GM18520 (cell line): Measurements from ENCODE around the gene RERG.

ENCODE experiments used
- ATAC-seq: cut with Tn5 transposase; IDR thresholded peaks from one replicate; pipeline ENCODE4 v1.9.1; 2021; ENCODE audit not compliant: unreplicated experiment

RERG gene

GRCh38 chr12:15192720-15193119, 28.5 kb downstream of the RERG start:
- no peak for ATAC-seq

DNA sequence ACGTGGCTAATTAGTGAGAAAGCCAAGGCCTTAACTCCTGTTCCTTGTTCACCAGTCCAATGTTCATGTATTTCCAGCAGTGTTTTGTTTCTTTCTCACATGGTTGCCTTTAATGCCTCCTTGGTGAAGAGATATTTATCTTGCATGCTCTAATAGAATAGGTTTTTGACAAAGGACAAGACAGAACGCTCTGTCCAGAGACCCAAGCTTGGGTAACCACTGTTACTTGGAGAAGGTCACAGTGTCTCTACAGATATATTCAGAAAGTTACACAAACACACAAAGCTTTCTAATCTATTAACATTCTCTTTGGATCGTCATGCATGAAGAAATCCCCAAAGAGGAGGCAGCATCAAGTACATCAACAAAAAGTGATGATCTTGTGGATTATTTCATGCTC, 33.1 kb downstream of the RERG start:
- ATAC-seq: no peak

DNA sequence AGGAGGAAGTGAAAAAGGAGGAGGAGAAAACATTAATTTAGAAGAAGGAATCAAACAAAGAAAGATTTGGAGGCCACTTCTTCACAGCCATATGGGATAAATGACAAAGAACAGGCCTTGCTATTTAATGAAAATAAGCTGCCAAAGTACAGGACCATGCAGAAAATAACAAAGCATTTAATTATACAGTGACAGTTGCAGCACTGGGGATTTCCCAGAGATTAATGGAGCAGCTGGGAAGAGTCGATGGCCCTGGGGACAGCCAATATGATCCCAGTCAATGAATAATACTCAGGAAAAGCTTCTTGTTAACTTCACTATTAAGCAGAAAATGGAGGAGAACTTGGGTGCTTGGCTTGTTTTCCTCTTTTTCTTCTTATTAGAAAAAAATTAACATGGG, 34.6 kb downstream of the RERG start:
- no peak for ATAC-seq

GRCh38 chr12:15184484-15184883, 36.7 kb downstream of the RERG start:
- ATAC-seq: no peak

DNA sequence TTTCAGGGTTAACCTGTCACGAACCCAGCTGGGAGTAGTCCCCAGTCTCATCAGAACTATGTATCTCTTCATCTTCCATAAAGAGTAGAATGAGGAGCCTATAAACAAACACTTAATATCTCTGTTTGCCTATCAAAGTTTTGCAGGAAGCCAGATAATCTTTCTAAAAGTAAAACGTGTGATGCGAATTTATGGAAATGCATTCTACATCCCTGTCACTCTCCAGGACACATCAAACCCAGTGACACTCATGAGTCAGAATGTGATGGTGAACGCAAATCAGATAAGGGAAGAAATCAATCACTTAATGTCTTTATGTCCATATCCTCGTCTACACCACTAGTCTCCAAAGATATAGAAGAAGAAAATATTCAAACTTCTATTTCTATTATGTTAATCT, 37.4 kb downstream of the RERG start:
- ATAC-seq: no peak

DNA sequence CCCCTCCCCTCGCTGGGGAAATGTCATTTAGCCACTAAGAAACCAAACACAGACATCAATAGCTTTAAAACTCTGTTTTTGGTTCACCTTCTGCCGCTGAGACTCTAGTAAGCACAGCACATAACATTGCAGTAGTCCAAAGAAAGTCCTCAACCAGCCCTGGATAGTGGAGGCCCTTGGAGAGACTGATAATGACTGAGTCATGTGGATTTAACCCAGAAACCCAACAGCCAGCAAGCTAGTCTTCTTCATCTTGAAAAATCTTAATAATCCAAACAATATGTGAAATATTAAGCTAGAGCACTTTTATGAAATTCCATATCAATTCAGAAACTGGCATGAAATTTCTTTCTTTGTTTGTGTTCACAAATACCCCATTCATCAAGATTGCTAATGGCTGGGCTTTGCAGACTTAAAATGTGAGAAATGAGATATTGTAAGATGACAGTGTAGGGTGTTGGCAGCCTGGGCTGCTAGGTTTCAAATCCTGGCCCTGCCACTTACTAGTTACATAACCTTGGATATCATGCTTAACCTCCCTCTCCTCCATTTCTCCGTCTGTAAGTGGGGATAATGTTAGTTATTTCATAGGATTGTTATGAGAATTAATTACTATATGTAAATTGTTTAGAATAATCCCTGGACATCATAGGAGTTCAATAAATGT, 40.1 kb downstream of the RERG start:
- no peak for ATAC-seq

DNA sequence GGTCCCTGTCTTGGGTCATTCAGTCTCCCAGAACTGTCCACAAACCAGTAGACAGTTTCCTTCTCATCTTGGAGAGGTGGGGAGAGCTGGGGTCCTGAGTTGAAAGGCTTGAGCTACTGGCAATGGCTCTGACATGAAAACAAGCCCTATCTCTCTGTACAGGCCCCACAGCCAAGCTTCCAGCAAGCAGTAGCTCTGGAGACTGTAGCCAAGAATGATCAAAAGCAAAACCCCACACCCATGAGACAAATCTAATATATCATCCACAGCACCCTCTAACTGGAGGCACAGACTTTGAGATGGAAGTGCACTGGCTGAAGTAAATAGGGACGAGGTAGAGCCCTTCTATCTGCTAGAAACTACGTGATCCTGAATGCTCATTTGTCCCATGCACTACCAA, 40.9 kb downstream of the RERG start:
- no peak for ATAC-seq

DNA sequence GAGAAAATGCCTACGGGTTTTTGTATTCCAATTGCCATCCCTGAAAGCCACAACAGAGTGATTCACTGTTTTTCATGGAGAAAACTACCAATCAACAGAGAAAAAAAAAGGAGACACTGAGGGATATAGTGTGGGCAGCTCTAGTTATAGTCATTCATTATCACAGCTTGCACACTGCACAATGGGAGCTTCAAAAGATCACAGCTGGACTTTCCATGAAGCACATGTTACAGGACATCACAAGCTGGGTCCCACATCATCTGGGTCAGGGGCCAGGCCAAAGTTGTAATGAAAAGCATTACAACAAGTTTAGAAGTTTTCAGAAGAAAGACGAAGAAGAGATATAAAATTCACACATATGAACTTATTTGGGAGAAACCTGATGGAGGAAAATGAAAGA, 41.5 kb downstream of the RERG start:
- ATAC-seq: no peak

DNA sequence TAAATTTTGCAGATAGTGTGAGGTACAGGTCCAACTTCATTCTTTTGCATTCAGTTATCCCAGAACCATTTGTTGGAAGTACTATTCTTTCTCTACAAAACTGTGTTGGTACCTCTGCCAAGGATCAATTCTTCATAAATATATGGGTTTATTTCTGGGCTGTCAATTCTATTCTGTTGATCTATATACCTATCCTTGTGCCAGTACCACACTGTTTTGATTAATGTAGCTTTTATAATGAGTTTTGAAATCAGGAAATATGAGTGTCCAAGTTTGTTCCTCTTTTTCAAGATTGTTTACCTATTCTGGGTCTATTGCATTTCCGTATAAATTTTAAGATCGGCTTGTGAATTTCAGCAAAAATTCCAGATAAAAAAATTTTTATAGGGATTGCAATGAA, 48.1 kb downstream of the RERG start:
- no peak for ATAC-seq

DNA sequence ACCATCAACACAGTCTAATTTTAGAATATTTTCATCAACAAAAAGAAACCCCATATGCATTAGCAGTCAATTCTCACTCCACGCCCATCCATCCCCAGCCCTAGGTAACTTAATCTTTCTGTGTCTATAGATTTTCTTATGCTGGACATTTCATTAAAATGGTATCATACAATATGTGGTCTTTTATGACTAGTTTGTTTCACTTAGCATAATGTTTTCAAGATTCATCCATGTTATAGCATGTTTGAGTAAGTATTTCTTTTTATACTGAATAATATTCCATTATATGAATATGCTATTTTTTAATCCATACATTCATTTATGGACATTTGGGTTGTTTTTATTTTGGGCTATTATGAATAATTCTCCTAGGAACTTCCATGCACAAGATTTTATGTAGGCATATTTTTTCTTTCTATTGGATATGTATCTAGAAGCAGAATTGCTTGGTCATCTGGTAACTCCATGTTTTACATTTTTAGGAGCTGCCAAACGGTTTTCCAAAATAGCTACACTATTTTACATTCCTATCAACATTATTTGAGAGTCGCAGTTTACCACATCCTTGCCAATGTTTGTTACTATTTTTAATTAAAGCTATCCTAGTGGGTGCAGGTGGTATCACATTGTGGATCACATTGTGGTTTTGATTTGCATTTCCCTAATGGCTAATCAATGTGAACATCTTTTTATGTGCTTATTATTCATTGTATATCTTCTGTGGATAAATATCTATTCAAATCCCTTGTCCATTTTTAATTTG, 49.0 kb downstream of the RERG start:
- ATAC-seq: no peak

GRCh38 chr12:15171012-15171655, 50.1 kb downstream of the RERG start:
- no peak for ATAC-seq

DNA sequence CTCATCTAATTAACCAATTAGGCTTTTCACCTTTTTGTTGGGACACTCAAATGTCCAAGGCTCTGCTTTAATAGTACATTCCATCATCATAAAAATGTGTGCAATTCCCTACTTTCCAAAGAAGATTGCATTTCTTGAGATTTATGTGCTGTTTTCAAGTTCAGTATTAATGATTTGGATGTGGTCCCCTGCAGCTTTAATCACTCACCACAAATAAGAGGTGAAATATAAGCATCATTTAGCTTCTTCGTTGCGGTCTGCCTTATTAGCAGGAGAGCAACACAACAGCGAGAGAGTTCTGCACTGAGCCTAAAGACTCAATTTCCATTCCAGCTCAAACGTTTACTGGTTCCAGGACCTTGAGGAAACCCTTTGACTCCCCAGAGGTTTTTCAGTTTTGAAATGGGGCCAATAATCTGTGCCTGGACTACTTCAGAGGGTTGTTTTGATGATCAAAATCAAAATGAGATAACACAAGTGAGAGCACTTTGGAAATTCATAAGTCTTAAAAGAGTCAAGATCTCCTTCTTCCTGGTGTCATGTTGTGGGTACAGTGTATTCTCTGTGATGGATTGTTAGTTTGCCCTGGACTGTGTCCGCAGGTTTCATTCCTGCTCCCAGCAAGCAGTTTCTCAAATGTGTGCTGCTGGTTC, 53.1 kb downstream of the RERG start:
- no peak for ATAC-seq

- ATAC-seq: no peak
Measured at GRCh38 chr12:15165012-15165659, 56.1 kb downstream of the RERG start.

DNA sequence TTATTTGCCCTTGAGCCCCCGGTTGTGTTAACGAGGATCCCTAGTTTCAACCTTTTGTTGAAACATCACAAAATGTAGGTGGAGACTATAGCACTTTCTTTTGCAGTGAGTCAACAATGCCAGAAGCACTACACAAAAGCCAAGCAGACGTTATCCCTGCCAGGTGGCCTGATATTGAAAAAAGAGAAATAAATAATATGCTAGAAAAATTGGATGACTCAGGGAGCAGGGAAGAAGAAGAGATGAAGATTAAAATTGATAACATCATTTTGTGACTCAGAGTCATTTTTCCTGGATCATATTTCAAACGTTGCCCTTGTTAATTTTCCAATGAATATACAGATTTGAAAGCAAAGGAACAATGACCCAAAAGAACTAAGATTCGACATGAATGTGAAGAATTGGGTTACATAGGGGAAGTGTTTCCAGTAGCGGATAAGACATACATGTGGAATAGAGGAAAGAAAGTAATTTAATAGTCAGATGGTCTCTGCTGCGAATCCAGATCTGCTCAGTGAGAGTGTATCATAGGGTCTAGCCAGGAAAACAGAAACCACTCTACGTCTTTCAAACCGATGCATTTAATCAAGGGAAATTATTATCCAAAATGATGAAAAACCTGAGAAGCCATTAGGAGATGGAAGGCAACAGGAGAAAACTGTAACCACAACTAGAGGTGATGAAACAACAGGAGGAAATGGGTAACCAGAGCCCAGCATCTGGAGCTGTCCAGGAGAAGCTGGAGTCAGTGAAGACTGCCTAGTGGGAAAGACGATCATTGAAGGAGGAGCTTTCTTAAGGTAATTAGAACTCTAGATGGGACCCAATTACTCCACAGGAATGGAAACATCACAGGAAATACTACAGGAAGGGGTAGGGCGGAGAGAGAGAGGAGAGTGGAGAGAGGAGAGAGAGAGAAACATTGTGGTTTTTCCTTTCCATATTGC, 57.9 kb downstream of the RERG start:
- ATAC-seq: no peak

DNA sequence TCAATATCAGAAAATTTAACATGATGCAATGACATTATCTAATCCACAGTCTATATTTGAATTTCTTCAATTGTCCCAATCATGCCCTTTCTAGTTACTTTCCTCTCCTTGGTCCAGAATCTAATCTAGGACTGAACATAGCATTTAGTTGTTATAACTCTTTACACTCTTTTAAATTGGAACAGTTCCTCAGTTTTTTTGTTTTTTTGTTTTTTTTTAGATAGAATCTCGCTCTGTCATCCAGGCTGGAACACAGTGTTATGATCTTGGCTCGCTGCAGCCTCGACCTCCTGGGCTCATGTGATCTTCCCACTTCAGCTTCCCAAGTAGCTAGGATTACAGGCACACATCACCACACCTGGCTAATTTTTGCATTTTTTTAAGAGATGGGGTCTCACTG, 63.1 kb downstream of the RERG start:
- no peak for ATAC-seq

- no peak for ATAC-seq
Measured at GRCh38 chr12:15157269-15157671, 63.9 kb downstream of the RERG start.

DNA sequence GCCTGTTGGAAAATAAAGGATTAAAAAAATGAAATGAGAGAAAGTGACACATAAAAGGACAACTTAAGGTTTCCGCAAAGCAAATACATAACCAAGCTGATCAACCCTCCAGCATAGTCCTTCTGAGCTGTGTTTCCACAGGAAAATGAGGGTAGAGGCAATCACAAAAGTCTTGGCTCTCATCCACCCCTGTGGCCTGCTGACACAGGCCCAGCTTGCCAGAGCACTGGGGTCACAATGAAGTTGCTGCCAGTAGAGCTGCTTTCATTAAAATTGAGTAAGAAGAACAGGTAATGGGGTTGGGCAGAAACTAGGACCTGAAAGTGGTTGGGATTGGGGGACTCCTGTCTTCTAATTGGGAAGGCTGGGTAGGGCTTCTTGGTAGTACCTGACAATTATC, 65.9 kb downstream of the RERG start:
- no peak for ATAC-seq

GRCh38 chr12:15154103-15154502, 67.1 kb downstream of the RERG start:
- ATAC-seq: no peak

DNA sequence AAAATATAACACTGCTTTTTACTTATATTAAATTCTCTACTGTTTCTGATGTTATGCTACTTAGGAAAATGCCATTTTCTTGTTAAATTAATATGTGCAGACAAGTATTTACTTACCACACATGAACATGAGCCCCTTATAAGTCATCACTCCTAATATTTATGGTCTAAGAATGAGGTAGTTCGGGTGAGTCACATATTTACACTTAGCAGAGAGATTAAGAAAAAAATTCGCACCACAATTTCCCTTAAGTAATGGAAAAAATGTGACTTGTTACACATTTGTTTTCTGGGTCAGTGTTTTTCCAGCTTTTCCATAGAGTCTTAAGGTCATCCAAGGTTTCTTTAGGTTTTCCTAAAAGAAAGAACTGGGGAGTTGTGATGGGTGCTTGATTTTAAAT, 68.3 kb downstream of the RERG start:
- no peak for ATAC-seq

DNA sequence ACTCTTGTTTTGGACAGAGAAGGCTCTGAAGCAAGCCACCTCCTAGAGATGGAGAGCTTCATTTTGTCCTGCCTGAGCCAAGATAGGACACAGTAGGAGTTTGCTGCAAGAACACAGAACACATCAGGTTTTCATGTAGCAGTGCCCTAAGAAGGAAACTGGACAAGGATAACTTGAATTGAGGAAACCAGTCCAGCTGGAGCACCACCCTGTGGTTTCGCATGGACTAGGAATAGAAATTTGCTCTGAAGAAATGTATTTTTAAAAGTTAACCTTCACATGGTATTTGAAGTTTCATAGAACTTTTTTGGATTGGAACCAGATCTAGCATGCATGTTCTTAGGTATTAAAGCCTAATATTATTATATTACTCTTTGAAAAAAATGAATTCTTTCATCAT, 68.8 kb downstream of the RERG start:
- ATAC-seq: no peak
